WERI-Rb-1 (cell line): ENCODE results near the gene ANTXR2.
A peak's percentile ranks its signal among the peaks of the same experiment; 100 is the strongest.

Experiments
- DNase-seq: peaks from one replicate; pipeline ENCODE4 v3.0.0-alpha.2; 2020
- H3K27ac ChIP-seq: fragments of 250-450 bp; sonication (Bioruptor Pico); 2 replicates; pipeline ENCODE4 v1.5.1; 2020; ENCODE audit warnings: mild to moderate bottlenecking, moderate library complexity
- H3K27me3 ChIP-seq: fragments of 250-450 bp; sonication (Bioruptor Pico); 2 replicates; pipeline ENCODE4 v1.5.1; 2021; ENCODE audit warnings: mild to moderate bottlenecking, low read depth, moderate library complexity; ENCODE audit not compliant: insufficient read depth, severe bottlenecking
- H3K36me3 ChIP-seq: fragments of 250-450 bp; sonication (Bioruptor Pico); 2 replicates; pipeline ENCODE4 v1.5.1; 2020; ENCODE audit warnings: mild to moderate bottlenecking, moderate library complexity
- H3K4me3 ChIP-seq: 2 replicates; pipeline ENCODE4 v1.5.1; 2011; ENCODE audit warnings: low read depth, mild to moderate bottlenecking, control low read depth, low read length
- H3K9me3 ChIP-seq: fragments of 250-450 bp; sonication (Bioruptor Pico); 2 replicates; pipeline ENCODE4 v1.5.1; 2021; ENCODE audit warnings: mild to moderate bottlenecking, moderate library complexity; ENCODE audit not compliant: severe bottlenecking
- TF ChIP-seq, protein P1 (sequence below): IDR thresholded peaks from 2 replicates; pipeline ENCODE4 v1.5.1; 2011; ENCODE audit warnings: low read depth, mild to moderate bottlenecking, control low read depth, inconsistent platforms, low read length

The ANTXR2 gene

DNA sequence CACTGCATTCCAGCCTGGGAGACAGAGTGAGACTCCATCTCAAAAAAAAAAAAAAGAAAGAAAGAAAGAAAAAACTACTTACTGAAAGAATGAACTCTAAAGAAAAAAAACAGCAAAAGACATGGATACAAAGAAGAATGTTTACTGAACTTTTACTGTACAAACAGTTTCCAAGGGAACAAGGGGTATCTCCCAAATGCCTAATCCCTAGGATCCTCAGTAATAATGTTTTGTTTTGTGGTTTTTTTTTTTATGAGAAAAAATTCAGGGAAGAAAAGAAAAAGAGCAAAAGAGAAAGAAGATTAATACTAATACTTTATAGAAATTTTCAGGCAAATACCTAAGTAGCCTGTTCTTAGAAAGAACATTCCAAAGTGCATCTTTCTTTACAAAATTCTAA lies 63.2 kb downstream of the ANTXR2 start:
- Histone ChIP-seq H3K9me3 (no peaks in the 10 kb centered on the region), H3K27me3 (no peaks in the 10 kb centered on the region), H3K4me3 (no peak overlapping the region), H3K36me3 (no peaks in the 10 kb centered on the region; the same call in 1 of the 2 replicates), H3K27ac (no peak overlapping the region)
- DNase-seq: no peak
- TF ChIP-seq, protein P1, sequence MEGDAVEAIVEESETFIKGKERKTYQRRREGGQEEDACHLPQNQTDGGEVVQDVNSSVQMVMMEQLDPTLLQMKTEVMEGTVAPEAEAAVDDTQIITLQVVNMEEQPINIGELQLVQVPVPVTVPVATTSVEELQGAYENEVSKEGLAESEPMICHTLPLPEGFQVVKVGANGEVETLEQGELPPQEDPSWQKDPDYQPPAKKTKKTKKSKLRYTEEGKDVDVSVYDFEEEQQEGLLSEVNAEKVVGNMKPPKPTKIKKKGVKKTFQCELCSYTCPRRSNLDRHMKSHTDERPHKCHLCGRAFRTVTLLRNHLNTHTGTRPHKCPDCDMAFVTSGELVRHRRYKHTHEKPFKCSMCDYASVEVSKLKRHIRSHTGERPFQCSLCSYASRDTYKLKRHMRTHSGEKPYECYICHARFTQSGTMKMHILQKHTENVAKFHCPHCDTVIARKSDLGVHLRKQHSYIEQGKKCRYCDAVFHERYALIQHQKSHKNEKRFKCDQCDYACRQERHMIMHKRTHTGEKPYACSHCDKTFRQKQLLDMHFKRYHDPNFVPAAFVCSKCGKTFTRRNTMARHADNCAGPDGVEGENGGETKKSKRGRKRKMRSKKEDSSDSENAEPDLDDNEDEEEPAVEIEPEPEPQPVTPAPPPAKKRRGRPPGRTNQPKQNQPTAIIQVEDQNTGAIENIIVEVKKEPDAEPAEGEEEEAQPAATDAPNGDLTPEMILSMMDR: no peak

DNA sequence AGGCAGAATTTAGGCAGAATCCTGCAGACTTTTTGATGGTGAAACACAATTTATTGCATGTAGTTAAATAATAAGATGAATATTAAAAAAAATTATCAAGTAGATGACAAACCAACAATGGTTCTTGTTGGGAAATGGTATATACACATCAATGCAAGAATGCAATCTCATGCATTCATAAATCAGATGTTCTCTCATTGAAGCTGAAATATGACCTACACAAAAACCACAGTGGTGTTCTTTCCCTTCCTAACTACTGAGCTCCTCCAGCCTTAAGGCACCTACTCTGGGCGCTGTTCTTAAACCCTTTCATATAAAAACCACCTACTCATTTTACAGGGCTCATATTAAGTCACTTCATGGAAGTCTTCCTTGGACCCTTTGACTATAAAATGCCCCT lies 64.1 kb downstream of the ANTXR2 start:
- H3K36me3 ChIP-seq: 0 out of 2 replicates have a peak, but pooled peaks cover 3% of the 10 kb centered on the region
- H3K27me3 ChIP-seq: no peaks in the 10 kb centered on the region
- DNase-seq: no peak
- peaks cover 4% of the 10 kb centered on the region for H3K9me3 ChIP-seq
- TF ChIP-seq, protein P1: no peak
- no peak overlapping the region for H3K27ac ChIP-seq
- no peak overlapping the region for H3K4me3 ChIP-seq

DNA sequence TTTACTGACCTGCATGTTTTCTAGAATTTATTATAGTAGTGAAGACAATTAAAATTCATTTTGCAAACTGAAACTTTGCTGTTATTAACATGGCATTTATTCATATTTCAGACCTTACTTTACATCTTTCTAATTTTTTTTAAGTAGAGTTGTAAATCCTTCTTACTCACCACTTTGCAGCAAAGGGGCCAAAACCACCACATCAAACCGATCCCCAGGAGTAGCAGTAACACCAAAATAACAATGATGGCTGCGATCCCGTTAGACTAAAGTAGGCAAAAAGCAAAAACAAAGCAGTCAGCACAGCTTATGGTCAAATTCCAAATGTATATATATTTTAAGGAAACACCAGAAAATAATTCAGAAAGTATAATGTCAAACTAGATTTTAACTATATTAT lies 64.7 kb downstream of the ANTXR2 start:
- TF ChIP-seq, protein P1: no peak
- Histone ChIP-seq H3K4me3 (no peak overlapping the region), H3K27ac (no peak overlapping the region), H3K27me3 (no peaks in the 10 kb centered on the region), H3K9me3 (peaks cover 4% of the 10 kb centered on the region), H3K36me3 (0 out of 2 replicates have a peak, but pooled peaks cover 3% of the 10 kb centered on the region)
- DNase-seq: no peak

DNA sequence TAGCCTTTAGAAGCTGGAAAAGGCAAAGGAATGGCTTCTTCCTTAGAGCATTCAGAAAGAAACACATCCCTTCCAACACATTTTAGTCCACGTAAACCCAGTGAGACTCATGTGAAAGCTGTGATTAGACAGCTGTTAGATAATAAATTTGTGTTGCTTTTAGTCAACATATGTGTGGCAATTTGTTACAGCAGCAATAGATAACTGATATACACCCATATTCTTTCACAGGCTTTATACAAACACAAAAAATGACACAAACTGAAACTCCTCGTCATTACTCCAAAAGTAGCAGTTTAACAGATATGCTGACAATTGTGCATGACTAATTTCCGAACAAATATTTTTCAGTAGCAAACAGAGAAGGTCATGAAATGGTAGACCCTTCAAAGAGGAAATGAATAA lies 65.3 kb downstream of the ANTXR2 start:
- no peak for DNase-seq
- TF ChIP-seq, protein P1: no peak
- H3K36me3 ChIP-seq: 0 out of 2 replicates have a peak, but pooled peaks cover 3% of the 10 kb centered on the region
- no peaks in the 10 kb centered on the region for H3K27me3 ChIP-seq
- no peak overlapping the region for H3K27ac ChIP-seq
- H3K4me3 ChIP-seq: no peak overlapping the region
- peaks cover 4% of the 10 kb centered on the region for H3K9me3 ChIP-seq

DNA sequence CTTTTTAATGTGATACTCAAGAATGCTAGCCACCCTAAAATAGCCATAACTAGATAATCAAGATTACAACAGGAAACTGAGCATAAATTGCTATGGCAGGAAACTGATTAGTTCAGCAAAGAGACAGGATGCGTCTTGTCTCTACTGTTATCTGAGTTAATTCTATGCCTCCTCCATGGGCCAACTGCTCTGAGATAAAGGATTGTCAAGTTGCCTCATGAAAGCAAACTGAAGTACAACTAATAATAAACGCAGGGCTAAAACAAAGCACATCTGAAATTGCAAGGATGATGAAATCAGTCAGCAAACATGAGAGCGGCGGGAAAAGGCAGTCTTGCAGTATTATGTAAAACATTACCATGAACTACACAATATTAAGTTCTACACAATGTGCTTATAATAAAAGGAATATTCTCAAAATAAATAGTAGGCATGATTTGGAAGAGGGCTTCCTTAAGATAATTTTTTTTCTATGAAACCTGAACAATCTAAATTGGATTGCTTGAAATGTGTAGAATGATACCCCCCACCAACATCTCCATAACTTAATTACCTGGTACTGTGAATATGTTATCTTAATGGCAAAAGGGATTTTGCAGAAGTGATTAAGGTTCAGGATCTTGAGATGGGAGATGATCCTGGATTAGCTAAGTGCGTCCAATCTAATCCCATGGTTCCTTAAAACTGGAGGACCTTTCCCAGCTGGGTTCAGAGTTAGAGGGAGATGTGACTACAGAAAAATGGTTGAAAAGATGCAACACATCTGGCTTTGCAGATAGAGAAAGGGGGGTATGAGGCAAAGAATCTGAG lies 65.9 kb downstream of the ANTXR2 start:
- H3K36me3 ChIP-seq: 0 out of 2 replicates have a peak, but pooled peaks cover 3% of the 10 kb centered on the region
- H3K4me3 ChIP-seq: no peak overlapping the region
- H3K9me3 ChIP-seq: peaks cover 4% of the 10 kb centered on the region
- TF ChIP-seq, protein P1: no peak
- DNase-seq: peak; percentile 47
- H3K27ac ChIP-seq: peak overlapping the region; percentile 45
- H3K27me3 ChIP-seq: no peaks in the 10 kb centered on the region

DNA sequence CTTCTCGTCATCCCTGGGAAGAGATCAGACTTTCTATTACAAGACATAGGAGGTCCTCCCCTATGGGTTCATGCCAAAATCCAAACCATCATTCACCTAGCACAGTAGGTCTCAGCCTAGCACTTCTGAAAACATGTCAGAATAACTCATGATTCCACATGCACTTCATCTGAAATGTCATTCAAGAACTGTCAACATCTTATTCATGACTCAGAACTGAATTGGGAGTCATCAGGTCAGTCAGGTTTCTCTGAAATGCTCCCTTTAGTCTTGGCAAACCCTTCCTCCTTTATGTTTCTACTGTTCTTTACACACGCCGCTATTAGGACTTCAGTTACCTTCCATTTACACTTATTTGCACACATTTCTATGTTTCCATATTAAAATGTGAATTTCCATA lies 67.2 kb downstream of the ANTXR2 start:
- Histone ChIP-seq H3K27ac (no peak overlapping the region), H3K9me3 (peaks cover 4% of the 10 kb centered on the region), H3K27me3 (no peaks in the 10 kb centered on the region), H3K36me3 (0 out of 2 replicates have a peak, but pooled peaks cover 3% of the 10 kb centered on the region), H3K4me3 (no peak overlapping the region)
- TF ChIP-seq, protein P1: no peak
- no peak for DNase-seq
